ENCODE results near the gene CDC42.

DNA sequence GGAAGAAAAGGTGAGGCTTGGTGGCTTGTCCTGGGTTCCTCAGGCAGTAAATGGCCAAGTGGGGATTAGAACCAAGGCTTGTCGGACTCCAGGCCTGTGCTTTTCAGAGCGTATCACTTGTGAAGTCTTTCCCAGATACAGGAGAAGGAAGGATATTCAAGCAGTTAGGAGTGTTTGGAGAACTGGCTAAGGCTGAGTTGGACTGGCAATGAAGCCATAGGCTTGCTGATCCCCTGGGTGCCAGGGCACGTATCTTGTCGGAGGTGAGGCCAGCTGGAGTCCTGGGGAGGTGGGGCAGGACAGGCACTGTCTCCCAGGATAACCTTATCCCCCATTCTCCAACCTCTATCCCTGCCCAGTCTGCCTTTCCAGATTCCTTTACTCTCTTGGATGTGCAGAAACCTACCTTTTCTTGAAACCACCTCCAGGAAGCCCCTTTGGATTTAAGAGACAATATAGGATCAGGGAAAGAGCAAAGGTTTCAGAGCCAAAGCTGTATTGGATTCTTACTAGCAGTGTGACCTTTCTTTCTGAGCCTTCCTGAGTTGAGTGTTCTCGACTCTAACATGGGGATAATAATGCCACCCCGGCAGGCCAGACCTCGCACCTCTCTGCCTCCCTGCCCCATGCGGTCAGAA is 72.2 kb downstream of the CDC42 start:
- TF ChIP-seq, protein P1, sequence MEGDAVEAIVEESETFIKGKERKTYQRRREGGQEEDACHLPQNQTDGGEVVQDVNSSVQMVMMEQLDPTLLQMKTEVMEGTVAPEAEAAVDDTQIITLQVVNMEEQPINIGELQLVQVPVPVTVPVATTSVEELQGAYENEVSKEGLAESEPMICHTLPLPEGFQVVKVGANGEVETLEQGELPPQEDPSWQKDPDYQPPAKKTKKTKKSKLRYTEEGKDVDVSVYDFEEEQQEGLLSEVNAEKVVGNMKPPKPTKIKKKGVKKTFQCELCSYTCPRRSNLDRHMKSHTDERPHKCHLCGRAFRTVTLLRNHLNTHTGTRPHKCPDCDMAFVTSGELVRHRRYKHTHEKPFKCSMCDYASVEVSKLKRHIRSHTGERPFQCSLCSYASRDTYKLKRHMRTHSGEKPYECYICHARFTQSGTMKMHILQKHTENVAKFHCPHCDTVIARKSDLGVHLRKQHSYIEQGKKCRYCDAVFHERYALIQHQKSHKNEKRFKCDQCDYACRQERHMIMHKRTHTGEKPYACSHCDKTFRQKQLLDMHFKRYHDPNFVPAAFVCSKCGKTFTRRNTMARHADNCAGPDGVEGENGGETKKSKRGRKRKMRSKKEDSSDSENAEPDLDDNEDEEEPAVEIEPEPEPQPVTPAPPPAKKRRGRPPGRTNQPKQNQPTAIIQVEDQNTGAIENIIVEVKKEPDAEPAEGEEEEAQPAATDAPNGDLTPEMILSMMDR (IDR thresholded peaks at IDR 0.05), result no peak
- no peak for TF ChIP-seq POLR2A (IDR thresholded peaks at IDR 0.05; ENCODE audit: low read depth)
